K562 (cell line): Measurements from ENCODE around the gene TENM4. TPM values are rescaled to one million over a fixed set of nuclear protein-coding genes. Genes with fewer than 3 reads are reported as not detected.

Source experiments
- ATAC-seq: fragments of 200-7000 bp; cut with Tn5 transposase; 3 replicates; pipeline ENCODE4 v1.9.1; 2020; ENCODE audit warnings: moderate library complexity
- BruUV-seq: library from RNA; stranded (reverse); fragments of 400-500 nt; replicated peaks from 2 replicates; lab custom pipeline; 2021; lab: Mats Ljungman, UMichigan
- CTCF ChIA-PET: fragments of 300-600 bp; formaldehyde crosslinking; extraction: SDS; loops from one replicate; lab custom pipeline; 2021; ENCODE audit warnings: low intra/inter-chr PET ratio; lab: Yijun Ruan, JAX
- POLR2A ChIA-PET: fragments of 300-600, 350-650 bp; sonication (Branson Sonifier 250); formaldehyde crosslinking; extraction: SDS; loops from one replicate; lab custom pipeline; 2021; ENCODE audit warnings: antibody characterized with exemption, inconsistent platforms; lab: Yijun Ruan, JAX
- DNase-seq, 4 experiments: peaks; one replicate each; pipeline versions ENCODE4 v3.0.0 to v3.0.0-alpha.2; 2011 to 2018; ENCODE audit warnings: low spot score in 3 of 4, mixed read lengths in 3 of 4; ENCODE audit errors: extremely low read depth in 1 of 4
- FAIRE-seq: peaks from 2 replicates; lab custom pipeline; 2011; peaks lifted over from hg19 to GRCh38; lab: Jason Lieb, UNC
- H2AFZ ChIP-seq: 2 replicates; pipeline ENCODE4 v1.6.0; 2011; ENCODE audit warnings: low read depth, low read length, control low read depth, inconsistent platforms
- H3K27ac ChIP-seq: fragments of 200-600 bp; 3 replicates; pipeline ENCODE4 v1.8.0; 2011; ENCODE audit warnings: low read depth, mild to moderate bottlenecking, control low read depth, inconsistent platforms, low read length, moderate library complexity, mixed read lengths; ENCODE audit errors: extremely low read depth
- H3K27me3 ChIP-seq, 2 experiments: fragments of 300-600 bp in 1 of 2; 2 replicates in 1 of 2; 3 replicates in 1 of 2; pipeline versions ENCODE4 v1.6.0 to v1.8.0; 2011; ENCODE audit warnings: inconsistent platforms in 2 of 2, low read length in 2 of 2, mild to moderate bottlenecking in 1 of 2, mixed read lengths in 1 of 2, moderate library complexity in 1 of 2; ENCODE audit not compliant: control insufficient read depth in 2 of 2, insufficient read depth in 2 of 2
- H3K36me3 ChIP-seq: fragments of 300-600 bp; 3 replicates; pipeline ENCODE4 v1.8.0; 2011; ENCODE audit warnings: mild to moderate bottlenecking, low read length, inconsistent platforms; ENCODE audit not compliant: control insufficient read depth, insufficient read depth
- H3K4me1 ChIP-seq, 2 experiments: fragments of 200-600 bp in 1 of 2; replicated peaks in 1 of 2; 2 replicates in 1 of 2; 3 replicates in 1 of 2; pipeline versions ENCODE4 v1.5.1 to v1.8.0; 2011; ENCODE audit warnings: inconsistent platforms in 2 of 2, low read length in 2 of 2, mild to moderate bottlenecking in 1 of 2, mixed read lengths in 1 of 2, moderate library complexity in 1 of 2; ENCODE audit not compliant: control insufficient read depth in 2 of 2, insufficient read depth in 2 of 2
- H3K4me2 ChIP-seq: 2 replicates; pipeline ENCODE4 v1.6.1; 2011; ENCODE audit warnings: low read length, control low read depth, inconsistent platforms, mixed read lengths; ENCODE audit not compliant: insufficient read depth
- H3K4me3 ChIP-seq: fragments of 200-600 bp; sonication (generic), shearing (Covaris generic); 2 replicates; pipeline ENCODE4 v1.5.1; 2016; ENCODE audit warnings: control low read depth, inconsistent platforms
- H3K79me2 ChIP-seq: fragments of 200-600 bp; 3 replicates; pipeline ENCODE4 v1.8.0; 2011; ENCODE audit warnings: low read length, inconsistent platforms; ENCODE audit not compliant: control insufficient read depth, insufficient read depth
- H3K9ac ChIP-seq, 2 experiments: 2 replicates each; pipeline versions ENCODE4 v1.6.0 to v1.6.1; 2011; ENCODE audit warnings: low read depth in 2 of 2, low read length in 2 of 2, control low read depth in 1 of 2, inconsistent platforms in 1 of 2, mild to moderate bottlenecking in 1 of 2, mixed read lengths in 1 of 2; ENCODE audit not compliant: insufficient read depth in 1 of 2
- H3K9me1 ChIP-seq: one replicate; pipeline ENCODE4 v1.6.0; 2011; ENCODE audit warnings: inconsistent platforms, mild to moderate bottlenecking, low read length, moderate library complexity; ENCODE audit not compliant: control insufficient read depth, insufficient read depth
- H3K9me3 ChIP-seq: replicated peaks from 2 replicates; pipeline ENCODE4 v1.5.1; 2011; ENCODE audit warnings: low read depth, low read length, inconsistent platforms; ENCODE audit not compliant: control insufficient read depth, insufficient read depth
- H4K20me1 ChIP-seq: replicated peaks from 2 replicates; pipeline ENCODE4 v1.6.1; 2011; ENCODE audit warnings: low read length, inconsistent platforms, mixed read lengths; ENCODE audit not compliant: control insufficient read depth, insufficient read depth
- FOXA3 ChIP-seq, 2 experiments: fragments of 450-650 bp in 1 of 2; sonication (generic) in 1 of 2; formaldehyde crosslinking; IDR thresholded peaks in 1 of 2; conservative IDR thresholded peaks in 1 of 2; 2 replicates each; pipeline versions ENCODE4 v1.4.0 to v1.8.0; 2020 to 2022; ENCODE audit warnings: mild to moderate bottlenecking in 2 of 2, missing genetic modification reagents in 1 of 2
- HOXB6 ChIP-seq: fragments of 250-450 bp; sonication (Bioruptor Pico); IDR thresholded peaks from 2 replicates; pipeline ENCODE4 v1.5.1; 2022; ENCODE audit warnings: mild to moderate bottlenecking, borderline replicate concordance
- MAFF ChIP-seq: IDR thresholded peaks from 2 replicates; pipeline ENCODE4 v1.6.1; 2012; ENCODE audit warnings: low read length, improper control_type of control experiment
- MEF2D ChIP-seq: conservative IDR thresholded peaks from 2 replicates; pipeline ENCODE4 v1.6.1; 2016; ENCODE audit warnings: low read depth, missing genetic modification characterization, missing compliant biosample characterization
- MYC ChIP-seq, 2 experiments: fragments of 250-450 bp in 1 of 2; sonication (Bioruptor Pico) in 1 of 2; IDR thresholded peaks; 2 replicates each; pipeline versions ENCODE4 v1.5.1 to v1.6.1; 2012 to 2021; ENCODE audit warnings: low read depth in 2 of 2, borderline replicate concordance in 1 of 2, improper control_type of control experiment in 1 of 2, low read length in 1 of 2, mild to moderate bottlenecking in 1 of 2, moderate library complexity in 1 of 2
- PPARD ChIP-seq: fragments of 250-450 bp; sonication (Bioruptor Pico); IDR thresholded peaks from 2 replicates; pipeline ENCODE4 v1.8.0; 2022; ENCODE audit warnings: inconsistent platforms, mild to moderate bottlenecking, moderate library complexity
- PRMT5 ChIP-seq: sonication (generic); formaldehyde crosslinking; IDR thresholded peaks from 2 replicates; pipeline ENCODE4 v1.5.0; 2020; ENCODE audit warnings: missing genetic modification reagents
- ZBTB12 ChIP-seq: fragments of 250-450 bp; sonication (Bioruptor Pico); IDR thresholded peaks from 2 replicates; pipeline ENCODE4 v1.4.0; 2020
- ZBTB49 ChIP-seq: sonication (generic); formaldehyde crosslinking; IDR thresholded peaks from 2 replicates; pipeline ENCODE4 v1.8.0; 2022; ENCODE audit warnings: missing genetic modification reagents, mild to moderate bottlenecking, borderline replicate concordance
- ZNF274 ChIP-seq: IDR thresholded peaks from 2 replicates; pipeline ENCODE4 v1.6.1; 2011; ENCODE audit warnings: low read depth, mild to moderate bottlenecking, low read length, moderate library complexity, borderline replicate concordance
- ZNF445 ChIP-seq: fragments of 250-450 bp; sonication (Bioruptor Pico); IDR thresholded peaks from 2 replicates; pipeline ENCODE4 v1.4.0; 2020; ENCODE audit warnings: low read depth, mild to moderate bottlenecking, moderate library complexity
- ZNF655 ChIP-seq: fragments of 250-450 bp; sonication (Bioruptor Pico); IDR thresholded peaks from 2 replicates; pipeline ENCODE4 v1.5.0; 2021
- WGBS: fragments of 100-300 bp; shearing (Covaris generic); methylation state at CpG from one replicate; pipeline ENCODE4 v1.1.6; 2016; ENCODE audit warnings: low coverage, mixed read lengths; ENCODE audit not compliant: insufficient coverage; ENCODE audit errors: missing lambda C conversion rate; 5-methylcytosine and 5-hydroxymethylcytosine counted together
- in situ Hi-C: fragments of 300-500 bp; cut with MboI; formaldehyde crosslinking; loops from 4 replicates; pipeline ENCODE4 v1.15.0; 2018; ENCODE audit warnings: inconsistent platforms, mixed read lengths
- intact Hi-C: fragments of 100-400 bp; cut with micrococcal nuclease; formaldehyde crosslinking; loops from 2 replicates; pipeline ENCODE4 v1.14.2; 2022
- polyA plus RNA-seq, 8 experiments: library from polyadenylated mRNA; depleted of rRNA in 4 of 8; stranded (reverse) in 5 of 8; unstranded in 3 of 8; fragments of >200 nt; fragmentation: Nextera tagmentation in 2 of 8; fragmentation: Illumina TruSeq in 1 of 8; extraction: Ambion mirVana in 2 of 8; extraction: Trizol in 1 of 8; gene quantifications; 2 replicates each; pipeline versions ENCODE4 v1.2.1 to v1.2.3, GENCODE V29; 2011 to 2014; ENCODE audit warnings: inconsistent platforms in 1 of 8, missing spikeins in 1 of 8
- total RNA-seq, 7 experiments: library from RNA; depleted of rRNA in 6 of 7; stranded (reverse); fragments of >200 nt in 6 of 7; fragmentation: Illumina TruSeq in 2 of 7; extraction: Trizol in 2 of 7; gene quantifications; 2 replicates each; pipeline versions ENCODE4 v1.2.1 to v1.2.3, GENCODE V29; 2011 to 2021; ENCODE audit warnings: low replicate concordance in 1 of 7
- TF ChIP-seq, protein P1 (sequence below): fragments of 250-450 bp; sonication (Bioruptor Pico); IDR thresholded peaks from 2 replicates; pipeline ENCODE4 v1.4.0; 2020; ENCODE audit warnings: mild to moderate bottlenecking
- TF ChIP-seq, protein P2 (sequence below): fragments of 250-450 bp; sonication (Bioruptor Pico); IDR thresholded peaks from 2 replicates; pipeline ENCODE4 v1.5.1; 2021; ENCODE audit warnings: mild to moderate bottlenecking

Gene TENM4
- total and polyA plus RNA-seq, 9 of the 15 experiments (the other 6 are each of a cell fraction or from before 2014, with no cell fraction given) = 0.16 TPM; not detected in 8

- H3K27ac ChIP-seq = no peak overlapping the region
- intact Hi-C loops = no loop called here
- no peak overlapping the region for H3K4me3 ChIP-seq
- FAIRE-seq (no peak), ATAC-seq (no peak), DNase-seq (no peak)
- H3K9me1 ChIP-seq = no peaks in the 10 kb centered on the region
- H4K20me1 ChIP-seq = no peaks in the 10 kb centered on the region
- no peaks in the 10 kb centered on the region for H3K4me1 ChIP-seq
- WGBS = 6% methylated on average over 4 of the region's 4 CpGs
- no peaks in the 10 kb centered on the region for H3K36me3 ChIP-seq
- H3K4me2 ChIP-seq = no peak overlapping the region
- H3K79me2 ChIP-seq = no peaks in the 10 kb centered on the region
- no peaks in the 10 kb centered on the region; a peak in 1 of 5 replicates for H3K27me3 ChIP-seq
- no peaks in the 10 kb centered on the region for H3K9me3 ChIP-seq
- in situ Hi-C loops = no loop called here
- H2AFZ ChIP-seq = no peak overlapping the region
- no peak overlapping the region for H3K9ac ChIP-seq
- CTCF ChIA-PET = no interaction called here
- no TSS peak for BruUV-seq
- POLR2A ChIA-PET = interaction anchor here (0.6 to 1.0 kb wide), 3 partner anchors 9 to 325 kb away, joined by 3 to 5 read pairs (median 4); no protein-coding TSS in a partner anchor
- TF ChIP-seq, protein P1, sequence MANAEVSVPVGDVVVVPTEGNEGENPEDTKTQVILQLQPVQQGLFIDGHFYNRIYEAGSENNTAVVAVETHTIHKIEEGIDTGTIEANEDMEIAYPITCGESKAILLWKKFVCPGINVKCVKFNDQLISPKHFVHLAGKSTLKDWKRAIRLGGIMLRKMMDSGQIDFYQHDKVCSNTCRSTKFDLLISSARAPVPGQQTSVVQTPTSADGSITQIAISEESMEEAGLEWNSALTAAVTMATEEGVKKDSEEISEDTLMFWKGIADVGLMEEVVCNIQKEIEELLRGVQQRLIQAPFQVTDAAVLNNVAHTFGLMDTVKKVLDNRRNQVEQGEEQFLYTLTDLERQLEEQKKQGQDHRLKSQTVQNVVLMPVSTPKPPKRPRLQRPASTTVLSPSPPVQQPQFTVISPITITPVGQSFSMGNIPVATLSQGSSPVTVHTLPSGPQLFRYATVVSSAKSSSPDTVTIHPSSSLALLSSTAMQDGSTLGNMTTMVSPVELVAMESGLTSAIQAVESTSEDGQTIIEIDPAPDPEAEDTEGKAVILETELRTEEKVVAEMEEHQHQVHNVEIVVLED (CRISPR knock-in tag) = no peak
- TF ChIP-seq MAFF (no peak), ZBTB49 (no peak), HOXB6 (CRISPR knock-in tag) (no peak), FOXA3 (CRISPR knock-in tag; conservative IDR thresholded peaks at IDR 0.05 in 1 of 2, IDR thresholded peaks at IDR 0.05 in 1 of 2) (no peak), PPARD (no peak), PRMT5 (no peak), ZNF445 (no peak), ZBTB12 (no peak), MYC (IDR thresholded peaks at IDR 0.05; ENCODE audit: low read depth, low read length) (no peak), MYC (CRISPR knock-in tag; IDR thresholded peaks at IDR 0.05; ENCODE audit: borderline replicate concordance, low read depth) (no peak), ZNF274 (no peak), MEF2D (tag) (no peak), ZNF655 (CRISPR knock-in tag) (no peak)
- TF ChIP-seq, protein P2, sequence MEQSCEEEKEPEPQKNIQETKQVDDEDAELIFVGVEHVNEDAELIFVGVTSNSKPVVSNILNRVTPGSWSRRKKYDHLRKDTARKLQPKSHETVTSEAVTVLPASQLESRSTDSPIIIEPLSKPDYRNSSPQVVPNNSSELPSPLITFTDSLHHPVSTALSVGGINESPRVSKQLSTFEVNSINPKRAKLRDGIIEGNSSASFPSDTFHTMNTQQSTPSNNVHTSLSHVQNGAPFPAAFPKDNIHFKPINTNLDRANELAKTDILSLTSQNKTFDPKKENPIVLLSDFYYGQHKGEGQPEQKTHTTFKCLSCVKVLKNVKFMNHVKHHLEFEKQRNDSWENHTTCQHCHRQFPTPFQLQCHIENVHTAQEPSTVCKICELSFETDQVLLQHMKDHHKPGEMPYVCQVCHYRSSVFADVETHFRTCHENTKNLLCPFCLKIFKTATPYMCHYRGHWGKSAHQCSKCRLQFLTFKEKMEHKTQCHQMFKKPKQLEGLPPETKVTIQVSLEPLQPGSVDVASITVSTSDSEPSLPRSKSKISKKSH (CRISPR knock-in tag) = no peak
Measured at GRCh38 chr11:79196950-79197349, 243.9 kb downstream of the TENM4 start.
